ENCODE results near the gene PAK1. TPM values are rescaled to one million over a fixed set of nuclear protein-coding genes. Genes with fewer than 3 reads are reported as not detected.
"Not testable (repeated sequence)": the region's sequence is repeated elsewhere in the genome, so short reads cannot be mapped to it uniquely, and the experiment has no call there.

The PAK1 gene
- polyA plus RNA-seq, 3 donors, result 10.3 to 12.6 (median 11.2) TPM

- no peak overlapping the region for H3K27ac ChIP-seq (ENCODE audit: low read depth, low read length)
- WGBS, 3 donors, result 63 to 77% (median 75%) methylated on average over 3 of the region's 3 CpGs
These were observed 78.3 kb downstream of the PAK1 start for GRCh38 chr11:77395460-77396173.

- H3K27ac ChIP-seq (ENCODE audit: low read depth, low read length), result no peak overlapping the region
These were observed 81.1 kb downstream of the PAK1 start for GRCh38 chr11:77392842-77393241.

GRCh38 chr11:77387701-77388100 lies 86.2 kb downstream of the PAK1 start:
- no peak overlapping the region for H3K27ac ChIP-seq (ENCODE audit: low read depth, low read length)

GRCh38 chr11:77386178-77386577 lies 87.7 kb downstream of the PAK1 start:
- 19 to 62% (median 37%) methylated on average over 1 of the region's 1 CpG for WGBS, 3 donors
- H3K27ac ChIP-seq (ENCODE audit: low read depth, low read length), result no peak overlapping the region

- 91 to 96% (median 94%) methylated on average over 8 of the region's 8 CpGs for WGBS, 3 donors
- H3K27ac ChIP-seq (ENCODE audit: low read depth, low read length), result not testable (repeated sequence)
These were observed 88.6 kb downstream of the PAK1 start for GRCh38 chr11:77385255-77385771.

GRCh38 chr11:77384571-77384970 lies 89.3 kb downstream of the PAK1 start:
- H3K27ac ChIP-seq (ENCODE audit: low read depth, low read length), result no peak overlapping the region
- 47 to 48% (median 47%) methylated on average over 2 of the region's 2 CpGs for WGBS, 3 donors

- WGBS, 3 donors, result 95 to 99% (median 97%) methylated on average over 7 of the region's 7 CpGs
- not testable (repeated sequence) for H3K27ac ChIP-seq (ENCODE audit: low read depth, low read length)
These were observed 90.5 kb downstream of the PAK1 start for GRCh38 chr11:77383349-77383748.

GRCh38 chr11:77381729-77382665 lies 91.9 kb downstream of the PAK1 start:
- H3K27ac ChIP-seq (ENCODE audit: low read depth, low read length), result no peak overlapping the region
- 36 to 64% (median 51%) methylated on average over 2 of the region's 2 CpGs for WGBS, 3 donors

GRCh38 chr11:77379934-77380333 lies 94.0 kb downstream of the PAK1 start:
- no peak overlapping the region for H3K27ac ChIP-seq (ENCODE audit: low read depth, low read length)
- 83 to 98% (median 97%) methylated on average over 5 of the region's 5 CpGs for WGBS, 3 donors

GRCh38 chr11:77379253-77379652 lies 94.6 kb downstream of the PAK1 start:
- H3K27ac ChIP-seq (ENCODE audit: low read depth, low read length), result no peak overlapping the region
- 92 to 96% (median 94%) methylated on average over 4 of the region's 4 CpGs for WGBS, 3 donors

GRCh38 chr11:77377734-77378133 lies 96.2 kb downstream of the PAK1 start:
- 51 to 88% (median 63%) methylated on average over 2 of the region's 2 CpGs for WGBS, 3 donors
- H3K27ac ChIP-seq (ENCODE audit: low read depth, low read length), result no peak overlapping the region

GRCh38 chr11:77375107-77375506 lies 98.8 kb downstream of the PAK1 start:
- 97 to 98% (median 98%) methylated on average over 2 of the region's 2 CpGs for WGBS, 3 donors
- no peak overlapping the region for H3K27ac ChIP-seq (ENCODE audit: low read depth, low read length)

- no peak overlapping the region for H3K27ac ChIP-seq (ENCODE audit: low read depth, low read length)
- 85 to 97% (median 93%) methylated on average over 3 of the region's 3 CpGs for WGBS, 3 donors
These were observed 99.3 kb downstream of the PAK1 start for GRCh38 chr11:77374611-77375031.

- H3K27ac ChIP-seq (ENCODE audit: low read depth, low read length), result no peak overlapping the region
- 91 to 97% (median 92%) methylated on average over 1 of the region's 1 CpG for WGBS, 3 donors
These were observed 99.8 kb downstream of the PAK1 start for GRCh38 chr11:77374108-77374507.

- 92 to 98% (median 94%) methylated on average over 2 of the region's 2 CpGs for WGBS, 3 donors
- no peak overlapping the region for H3K27ac ChIP-seq (ENCODE audit: low read depth, low read length)
These were observed 101.2 kb downstream of the PAK1 start for GRCh38 chr11:77372726-77373125.

- no peak overlapping the region for H3K27ac ChIP-seq (ENCODE audit: low read depth, low read length)
These were observed 102.2 kb downstream of the PAK1 start for GRCh38 chr11:77371646-77372045.

- 79 to 94% (median 80%) methylated on average over 1 of the region's 1 CpG for WGBS, 3 donors
- no peak overlapping the region for H3K27ac ChIP-seq (ENCODE audit: low read depth, low read length)
These were observed 103.7 kb downstream of the PAK1 start for GRCh38 chr11:77370217-77370616.

- WGBS, 3 donors, result 73 to 94% (median 93%) methylated on average over 3 of the region's 3 CpGs
- H3K27ac ChIP-seq (ENCODE audit: low read depth, low read length), result no peak overlapping the region
These were observed 112.7 kb downstream of the PAK1 start for GRCh38 chr11:77361184-77361583.

- no peak overlapping the region for H3K27ac ChIP-seq (ENCODE audit: low read depth, low read length)
These were observed 114.4 kb downstream of the PAK1 start for GRCh38 chr11:77359481-77359880.

- no peak overlapping the region for H3K27ac ChIP-seq (ENCODE audit: low read depth, low read length)
- WGBS, 3 donors, result 71 to 79% (median 72%) methylated on average over 3 of the region's 3 CpGs
These were observed 120.8 kb downstream of the PAK1 start for GRCh38 chr11:77353131-77353530.
